Measurements from ENCODE around the gene PLB1.

Gene PLB1

DNA sequence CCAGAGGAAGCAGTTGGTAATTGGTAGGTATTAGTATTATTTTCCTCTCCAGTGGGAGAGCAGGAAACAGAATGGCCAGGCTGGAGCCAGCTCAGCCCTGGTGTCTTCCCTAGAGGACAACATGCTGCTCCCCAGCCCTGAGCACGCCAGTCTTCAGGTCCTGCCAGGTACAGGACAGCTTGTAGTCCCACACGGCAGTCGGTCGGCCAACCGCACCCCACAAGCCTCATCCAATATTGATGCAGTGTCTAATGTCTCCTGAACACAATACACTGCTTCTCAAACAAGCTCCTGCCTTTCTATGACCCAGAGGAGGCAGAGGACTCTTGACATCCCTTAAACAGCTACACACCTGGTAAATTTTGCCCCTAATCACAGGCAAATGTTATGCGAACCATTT lies 184.8 kb downstream of the PLB1 start:
- DNase-seq (ENCODE audit: low spot score in 2 of 2) (no peak), ATAC-seq (replicated peaks; ENCODE audit: extremely low read depth, poor library complexity, severe bottlenecking) (no peak)
- H3K36me3 Mint-ChIP-seq (ENCODE audit: insufficient read depth), result no peaks in the 10 kb centered on the region
- H3K9me3 Mint-ChIP-seq, result no peaks in the 10 kb centered on the region
- H3K4me1 Mint-ChIP-seq, result peaks cover 25% of the 10 kb centered on the region
- no peaks in the 10 kb centered on the region for H3K27me3 Mint-ChIP-seq
- no peak overlapping the region for H3K4me3 Mint-ChIP-seq
- peak overlapping the region; percentile 69 for H3K27ac Mint-ChIP-seq (ENCODE audit: low read depth)

DNA sequence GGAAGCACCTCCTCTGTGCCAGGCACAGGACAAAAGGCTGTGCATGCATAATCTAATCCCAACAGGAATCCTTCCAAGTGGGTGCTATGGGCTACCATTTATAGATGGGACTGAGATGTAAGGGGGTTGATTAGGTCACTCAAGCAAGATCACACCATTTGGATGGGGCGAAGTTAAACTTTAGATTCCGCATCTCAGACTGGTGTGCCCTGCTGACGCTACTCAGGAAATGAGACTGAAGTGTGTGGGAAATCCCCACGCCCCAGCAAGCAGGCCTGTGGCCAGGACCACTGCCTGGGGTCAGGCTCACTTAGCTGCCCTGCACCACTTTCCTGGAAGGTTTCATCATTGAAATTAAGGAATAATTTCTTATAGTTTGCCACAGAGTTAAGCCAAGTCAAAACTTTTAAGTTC lies 185.3 kb downstream of the PLB1 start:
- ATAC-seq (replicated peaks; ENCODE audit: extremely low read depth, poor library complexity, severe bottlenecking) (peak; percentile 96), DNase-seq (ENCODE audit: low spot score in 2 of 2) (peak in 1 of 2 donors; percentile 34)
- no peaks in the 10 kb centered on the region for H3K36me3 Mint-ChIP-seq (ENCODE audit: insufficient read depth)
- H3K27me3 Mint-ChIP-seq, result no peaks in the 10 kb centered on the region
- H3K27ac Mint-ChIP-seq (ENCODE audit: low read depth), result peak overlapping the region; percentile 69
- H3K9me3 Mint-ChIP-seq, result no peaks in the 10 kb centered on the region
- peaks cover 27% of the 10 kb centered on the region for H3K4me1 Mint-ChIP-seq
- no peak overlapping the region for H3K4me3 Mint-ChIP-seq

DNA sequence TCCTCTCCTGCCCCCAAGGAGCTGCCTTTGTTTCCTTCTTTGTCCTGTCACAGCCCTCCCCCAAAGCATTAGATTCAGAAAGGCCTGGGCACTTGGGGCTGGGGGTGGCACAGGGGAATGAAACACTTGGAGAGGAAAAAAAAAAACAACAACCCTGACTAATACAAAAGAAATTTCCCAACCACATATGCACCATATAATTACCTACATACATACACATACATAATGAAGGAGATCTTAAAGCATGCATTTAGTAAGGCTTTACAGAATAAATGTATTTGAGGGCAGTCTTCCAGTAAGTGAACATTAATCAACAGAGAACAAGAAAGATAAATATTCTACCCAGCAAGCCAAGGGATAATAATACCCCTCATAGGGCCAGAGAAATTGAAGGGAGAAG lies 185.7 kb downstream of the PLB1 start:
- DNase-seq (ENCODE audit: low spot score in 2 of 2), result no peak
- H3K4me3 Mint-ChIP-seq, result no peak overlapping the region

DNA sequence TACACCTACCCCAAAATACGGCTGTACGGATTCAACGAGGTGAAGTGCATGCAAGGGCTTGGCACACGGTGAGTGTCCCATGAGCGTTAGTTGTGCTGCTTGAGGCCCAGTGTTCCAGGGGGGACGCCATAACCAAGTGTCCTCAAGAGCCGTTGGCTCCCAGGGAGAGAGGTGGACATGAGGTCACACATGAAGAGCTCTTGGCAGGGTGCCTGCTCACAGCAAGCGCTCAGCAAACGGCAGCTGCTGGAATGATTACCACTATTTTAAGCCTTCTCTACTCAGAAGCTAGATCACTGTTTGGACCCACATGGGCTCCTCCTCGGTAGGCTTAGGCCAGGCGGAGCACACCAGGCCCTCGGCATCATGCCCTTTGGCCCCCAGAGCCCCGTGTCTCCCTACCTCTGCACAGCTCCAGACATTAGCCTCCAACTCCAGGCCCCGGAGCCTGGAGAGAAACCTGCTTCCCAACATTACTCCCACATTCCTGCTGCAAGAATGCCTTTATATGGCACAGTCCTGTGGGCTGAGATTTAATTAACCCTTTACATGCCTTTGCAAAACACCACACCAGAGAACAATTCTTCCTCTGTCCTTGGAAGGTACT lies 187.3 kb downstream of the PLB1 start:
- Mint-ChIP-seq H3K4me3 (no peak overlapping the region), H3K27me3 (no peaks in the 10 kb centered on the region), H3K4me1 (peaks cover 27% of the 10 kb centered on the region), H3K9me3 (no peaks in the 10 kb centered on the region), H3K27ac (ENCODE audit: low read depth) (no peak overlapping the region), H3K36me3 (ENCODE audit: insufficient read depth) (no peaks in the 10 kb centered on the region)
- ATAC-seq (replicated peaks; ENCODE audit: extremely low read depth, poor library complexity, severe bottlenecking), result no peak
- no peak for DNase-seq (ENCODE audit: low spot score in 2 of 2)

More for the DNA sequence above, 185.7 kb downstream of the PLB1 start:
- H3K27me3 Mint-ChIP-seq, result no peaks in the 10 kb centered on the region
- H3K4me1 Mint-ChIP-seq, result peaks cover 27% of the 10 kb centered on the region
- peak overlapping the region; percentile 69 for H3K27ac Mint-ChIP-seq (ENCODE audit: low read depth)
- H3K9me3 Mint-ChIP-seq, result no peaks in the 10 kb centered on the region
- no peaks in the 10 kb centered on the region for H3K36me3 Mint-ChIP-seq (ENCODE audit: insufficient read depth)
- peak; percentile 41 for ATAC-seq (replicated peaks; ENCODE audit: extremely low read depth, poor library complexity, severe bottlenecking)

DNA sequence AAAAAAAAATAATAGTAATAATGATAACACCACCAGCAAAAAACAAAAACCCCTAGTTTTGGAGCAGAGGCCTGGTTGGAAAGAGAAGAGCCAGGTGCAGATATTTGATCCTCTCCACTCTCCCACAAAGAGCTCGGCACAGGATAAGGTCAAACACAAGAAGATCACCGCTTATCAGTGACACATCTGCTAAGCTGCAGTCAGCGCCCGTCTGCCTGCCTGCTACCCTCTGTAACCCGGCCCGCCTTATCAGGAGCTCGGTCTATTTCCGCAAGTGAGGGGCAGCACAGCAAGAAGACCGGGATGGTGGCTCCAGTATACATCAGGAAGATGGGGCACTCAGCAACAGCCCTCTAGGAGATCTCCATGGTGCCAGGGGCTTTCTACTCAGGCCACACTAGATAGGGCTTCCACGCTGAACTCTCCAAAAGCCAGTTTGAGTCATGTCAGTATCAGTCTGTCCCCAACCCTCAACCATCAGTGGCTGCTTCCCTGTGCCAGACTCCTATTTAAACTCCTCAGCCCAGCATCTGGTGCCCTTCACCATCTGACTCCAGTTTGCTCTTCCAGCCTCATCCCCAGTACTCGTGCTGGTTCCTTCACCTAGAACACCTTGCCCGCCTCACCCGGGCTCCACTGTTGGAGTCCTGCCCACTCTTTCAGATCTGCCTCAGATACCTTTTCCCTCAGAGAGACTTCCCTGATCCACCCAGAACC lies 188.4 kb downstream of the PLB1 start:
- Mint-ChIP-seq H3K4me3 (no peak overlapping the region), H3K9me3 (no peaks in the 10 kb centered on the region), H3K36me3 (ENCODE audit: insufficient read depth) (no peaks in the 10 kb centered on the region), H3K27ac (ENCODE audit: low read depth) (peak overlapping the region; percentile 85), H3K4me1 (peaks cover 27% of the 10 kb centered on the region), H3K27me3 (no peaks in the 10 kb centered on the region)
- ATAC-seq (replicated peaks; ENCODE audit: extremely low read depth, poor library complexity, severe bottlenecking), result no peak
- no peak for DNase-seq (ENCODE audit: low spot score in 2 of 2)

DNA sequence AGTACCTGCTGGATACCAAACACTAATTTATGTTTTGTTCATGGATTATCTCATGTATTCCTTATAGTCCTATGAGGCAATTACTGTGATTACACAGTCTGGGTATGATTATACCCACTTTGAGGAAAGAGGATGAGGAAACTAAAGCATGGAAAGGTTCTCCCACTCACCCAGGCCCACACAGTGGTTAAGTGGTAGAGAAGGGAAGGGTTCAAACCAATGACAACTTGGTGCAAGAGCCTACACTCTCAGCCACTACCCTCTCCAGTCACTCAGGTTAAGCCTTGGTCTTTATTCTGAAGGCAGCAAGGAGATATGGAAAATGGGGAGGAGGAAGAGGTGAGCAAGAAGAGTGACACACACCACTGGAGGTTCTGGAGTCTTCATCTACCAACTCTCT lies 191.3 kb downstream of the PLB1 start:
- Mint-ChIP-seq H3K4me3 (no peak overlapping the region), H3K27me3 (no peaks in the 10 kb centered on the region), H3K4me1 (peaks cover 12% of the 10 kb centered on the region), H3K9me3 (no peaks in the 10 kb centered on the region), H3K36me3 (ENCODE audit: insufficient read depth) (no peaks in the 10 kb centered on the region), H3K27ac (ENCODE audit: low read depth) (no peak overlapping the region)
- no peak for DNase-seq (ENCODE audit: low spot score in 2 of 2)
- ATAC-seq (replicated peaks; ENCODE audit: extremely low read depth, poor library complexity, severe bottlenecking), result no peak

DNA sequence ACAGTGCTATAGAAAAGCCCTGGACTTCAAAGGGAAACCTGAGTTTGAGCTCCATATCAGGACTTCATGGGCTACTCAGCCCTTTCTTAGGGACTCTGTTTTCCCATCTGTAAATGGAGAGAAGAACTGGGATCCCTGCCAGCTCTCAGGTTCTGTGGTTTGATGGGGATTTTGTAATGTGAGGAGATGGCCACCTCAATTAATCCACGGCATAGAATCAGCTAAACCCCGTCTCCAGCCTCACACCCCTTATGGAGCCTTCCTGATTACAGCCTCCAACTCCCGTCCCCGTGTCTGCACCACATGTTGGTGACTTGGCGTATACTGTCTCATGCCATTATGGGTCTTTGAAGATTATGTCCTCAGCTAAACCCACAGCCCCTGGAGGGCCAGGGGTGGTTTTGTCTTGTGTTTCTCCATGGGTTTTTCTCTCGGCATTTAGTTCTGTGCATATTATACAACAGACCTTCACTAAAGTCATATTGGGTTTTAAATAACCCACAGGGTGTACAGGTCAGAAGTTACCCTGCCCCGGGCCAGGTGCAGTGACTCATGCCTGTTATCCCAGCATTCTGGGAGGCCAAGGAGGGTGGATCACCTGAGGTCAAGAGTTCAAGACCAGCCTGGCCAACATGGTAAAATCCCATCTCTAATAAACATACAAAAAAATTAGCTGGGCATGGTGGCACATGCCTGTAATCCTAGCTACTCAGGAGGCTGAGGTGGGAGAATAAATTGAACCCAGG lies 192.0 kb downstream of the PLB1 start:
- no peaks in the 10 kb centered on the region for H3K36me3 Mint-ChIP-seq (ENCODE audit: insufficient read depth)
- no peak for ATAC-seq (replicated peaks; ENCODE audit: extremely low read depth, poor library complexity, severe bottlenecking)
- H3K4me1 Mint-ChIP-seq, result peaks cover 12% of the 10 kb centered on the region
- DNase-seq (ENCODE audit: low spot score in 2 of 2), result no peak
- no peak overlapping the region for H3K4me3 Mint-ChIP-seq
- H3K9me3 Mint-ChIP-seq, result no peaks in the 10 kb centered on the region
- no peaks in the 10 kb centered on the region for H3K27me3 Mint-ChIP-seq
- no peak overlapping the region for H3K27ac Mint-ChIP-seq (ENCODE audit: low read depth)

DNA sequence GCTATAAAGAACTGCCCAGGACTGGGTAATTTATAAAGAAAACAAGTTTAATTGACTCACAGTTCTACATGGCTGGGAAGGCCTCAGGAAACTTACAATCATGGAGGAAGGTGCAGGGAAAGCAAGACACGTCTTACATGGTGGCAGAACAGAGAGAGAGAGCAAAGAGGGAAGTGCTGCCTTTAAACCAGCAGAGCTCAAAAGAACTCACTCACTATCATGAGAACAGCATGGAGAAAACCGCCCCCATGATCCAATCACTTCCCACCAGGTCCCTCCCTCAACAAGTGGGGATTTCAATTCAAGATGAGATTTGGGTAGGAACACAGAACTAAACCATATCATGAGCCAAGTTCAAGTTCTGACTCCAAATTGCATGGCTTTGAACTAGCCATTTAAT lies 193.0 kb downstream of the PLB1 start:
- H3K36me3 Mint-ChIP-seq (ENCODE audit: insufficient read depth), result no peaks in the 10 kb centered on the region
- no peak overlapping the region for H3K27ac Mint-ChIP-seq (ENCODE audit: low read depth)
- H3K9me3 Mint-ChIP-seq, result no peaks in the 10 kb centered on the region
- peaks cover 12% of the 10 kb centered on the region for H3K4me1 Mint-ChIP-seq
- DNase-seq (ENCODE audit: low spot score in 2 of 2) (no peak), ATAC-seq (replicated peaks; ENCODE audit: extremely low read depth, poor library complexity, severe bottlenecking) (no peak)
- H3K4me3 Mint-ChIP-seq, result no peak overlapping the region
- no peaks in the 10 kb centered on the region for H3K27me3 Mint-ChIP-seq

DNA sequence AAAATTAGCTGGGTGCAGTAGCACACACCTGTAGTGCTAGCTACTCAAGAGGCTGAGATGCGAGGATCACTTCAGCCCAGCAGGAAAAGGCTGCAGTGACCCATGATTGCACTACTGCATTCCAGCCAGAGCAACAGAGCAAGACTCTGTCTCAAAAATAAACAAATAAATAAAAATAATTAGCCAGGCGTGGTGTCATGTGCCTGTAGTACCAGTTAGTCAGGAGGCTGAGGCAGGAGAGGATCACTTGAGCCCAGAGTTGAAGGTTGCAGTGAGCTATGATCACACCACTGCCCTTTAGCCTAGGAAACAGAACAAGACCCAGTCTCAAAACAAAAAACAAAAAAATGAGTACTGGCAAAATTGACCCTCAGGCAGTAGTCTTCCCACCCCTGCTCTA lies 193.9 kb downstream of the PLB1 start:
- Mint-ChIP-seq H3K4me3 (no peak overlapping the region), H3K4me1 (peaks cover 11% of the 10 kb centered on the region), H3K9me3 (no peaks in the 10 kb centered on the region), H3K36me3 (ENCODE audit: insufficient read depth) (no peaks in the 10 kb centered on the region), H3K27me3 (no peaks in the 10 kb centered on the region), H3K27ac (ENCODE audit: low read depth) (no peak overlapping the region)
- ATAC-seq (replicated peaks; ENCODE audit: extremely low read depth, poor library complexity, severe bottlenecking), result no peak
- DNase-seq (ENCODE audit: low spot score in 2 of 2), result no peak

DNA sequence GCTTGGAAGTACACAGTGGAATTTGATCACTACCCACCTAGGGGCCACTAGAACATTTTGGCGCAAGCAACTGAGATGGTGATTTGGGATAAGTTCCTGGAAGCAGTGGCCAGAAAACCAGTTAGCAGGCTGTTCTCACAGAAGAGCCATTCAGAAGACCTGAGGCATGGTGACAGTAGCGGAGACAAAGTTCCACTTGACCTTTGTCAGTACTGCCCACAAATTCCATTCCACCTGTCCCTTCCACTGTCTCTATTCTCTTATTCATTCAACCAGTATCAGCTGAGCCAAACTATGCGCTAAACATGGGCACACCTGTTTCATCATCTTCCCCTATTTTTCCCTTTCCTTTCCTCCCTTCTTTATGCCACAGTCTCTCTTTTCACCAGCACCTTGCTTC lies 196.6 kb downstream of the PLB1 start:
- no peak for DNase-seq (ENCODE audit: low spot score in 2 of 2)
- ATAC-seq (replicated peaks; ENCODE audit: extremely low read depth, poor library complexity, severe bottlenecking), result no peak
- no peaks in the 10 kb centered on the region for H3K9me3 Mint-ChIP-seq
- no peaks in the 10 kb centered on the region for H3K36me3 Mint-ChIP-seq (ENCODE audit: insufficient read depth)
- no peaks in the 10 kb centered on the region for H3K27me3 Mint-ChIP-seq
- H3K4me3 Mint-ChIP-seq, result no peak overlapping the region
- no peak overlapping the region for H3K27ac Mint-ChIP-seq (ENCODE audit: low read depth)
- H3K4me1 Mint-ChIP-seq, result no peaks in the 10 kb centered on the region

DNA sequence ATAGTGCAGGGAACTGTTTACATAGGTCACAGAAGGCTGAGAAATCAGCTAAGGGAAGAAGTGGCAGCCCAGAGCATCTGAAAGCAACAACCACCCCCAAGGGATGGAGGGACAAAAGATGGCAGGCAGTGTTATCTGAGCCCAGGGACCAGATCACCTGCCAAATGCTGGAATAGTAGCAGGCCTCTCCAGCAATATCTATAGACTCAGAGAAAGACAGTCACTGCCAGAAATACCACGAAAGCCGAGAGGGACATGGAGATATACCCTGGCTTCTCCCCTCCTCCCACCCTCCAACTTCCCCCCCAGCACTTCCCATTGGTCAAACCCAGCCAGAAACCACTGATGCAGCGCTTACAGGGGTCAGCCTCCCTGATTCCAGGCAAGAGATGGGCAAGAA lies 197.4 kb downstream of the PLB1 start:
- no peaks in the 10 kb centered on the region for H3K4me1 Mint-ChIP-seq

More for the DNA sequence above, 197.4 kb downstream of the PLB1 start:
- Mint-ChIP-seq H3K9me3 (no peaks in the 10 kb centered on the region), H3K36me3 (ENCODE audit: insufficient read depth) (no peaks in the 10 kb centered on the region), H3K4me3 (no peak overlapping the region), H3K27ac (ENCODE audit: low read depth) (no peak overlapping the region), H3K27me3 (no peaks in the 10 kb centered on the region)
- ATAC-seq (replicated peaks; ENCODE audit: extremely low read depth, poor library complexity, severe bottlenecking), result no peak
- DNase-seq (ENCODE audit: low spot score in 2 of 2), result no peak
